H1 (cell line): ENCODE measurements around the gene ACTG2. TPM values are rescaled to one million over a fixed set of nuclear protein-coding genes. Genes with fewer than 3 reads are reported as not detected.

ENCODE experiments used
- CTCF ChIA-PET: fragments of 300-600 bp; sonication (Branson Sonifier 250); formaldehyde crosslinking; loops from one replicate; lab custom pipeline; 2021; ENCODE audit not compliant: partially characterized antibody; lab: Charles Lee
- POLR2A ChIA-PET: fragments of 300-600 bp; sonication (Branson Sonifier 250); formaldehyde crosslinking; loops from one replicate; lab custom pipeline; 2021; ENCODE audit warnings: inconsistent platforms; ENCODE audit not compliant: partially characterized antibody; lab: Charles Lee
- DNase-seq, 2 experiments: peaks; one replicate each; pipeline versions ENCODE4 v3.0.0 to v3.0.0-alpha.2; 2010 to 2022; ENCODE audit warnings: low spot score in 2 of 2, low read depth in 1 of 2, mixed read lengths in 1 of 2
- FAIRE-seq: peaks from 2 replicates; lab custom pipeline; 2011; peaks lifted over from hg19 to GRCh38; lab: Jason Lieb, UNC
- H2AFZ ChIP-seq: 2 replicates; pipeline ENCODE4 v1.8.1; 2012; ENCODE audit warnings: low read length, inconsistent platforms
- H2AK5ac ChIP-seq: 2 replicates; pipeline ENCODE4 v1.6.1; 2013; ENCODE audit warnings: low read depth, low read length
- H2BK120ac ChIP-seq: replicated peaks from 2 replicates; pipeline ENCODE3; 2013; ENCODE audit warnings: low read depth, low read length, inconsistent platforms
- H2BK12ac ChIP-seq: 2 replicates; pipeline ENCODE4 v1.6.1; 2013; ENCODE audit warnings: low read depth, low read length
- H2BK15ac ChIP-seq: 2 replicates; pipeline ENCODE4 v1.6.1; 2013; ENCODE audit warnings: low read length
- H2BK20ac ChIP-seq: 2 replicates; pipeline ENCODE4 v1.6.1; 2013; ENCODE audit warnings: low read length
- H2BK5ac ChIP-seq: 2 replicates; pipeline ENCODE4 v1.6.1; 2013; ENCODE audit warnings: low read depth, low read length
- H3K14ac ChIP-seq: 2 replicates; pipeline ENCODE4 v1.6.1; 2013; ENCODE audit warnings: inconsistent platforms; ENCODE audit not compliant: insufficient read length
- H3K18ac ChIP-seq: 2 replicates; pipeline ENCODE4 v1.6.1; 2013; ENCODE audit warnings: low read length; ENCODE audit errors: extremely low read depth
- H3K23ac ChIP-seq: 2 replicates; pipeline ENCODE4 v1.6.1; 2013; ENCODE audit warnings: inconsistent platforms; ENCODE audit not compliant: insufficient read length
- H3K23me2 ChIP-seq: 2 replicates; pipeline ENCODE4 v1.6.1; 2013; ENCODE audit warnings: low read depth, low read length
- H3K27ac ChIP-seq: 2 replicates; pipeline ENCODE4 v1.6.1; 2011; ENCODE audit warnings: low read depth, low read length, inconsistent platforms
- H3K27me3 ChIP-seq, 4 experiments: replicated peaks in 1 of 4; 1 replicate in 1 of 4; 2 replicates in 3 of 4; pipeline versions ENCODE4 v1.6.1 to v1.8.1; 2011 to 2013; ENCODE audit warnings: low read length in 3 of 4, mild to moderate bottlenecking in 3 of 4, inconsistent platforms in 2 of 4, mixed read lengths in 2 of 4, moderate library complexity in 1 of 4; ENCODE audit not compliant: control insufficient read depth in 3 of 4, insufficient read depth in 3 of 4; ENCODE audit errors: extremely low read depth in 1 of 4
- H3K36me3 ChIP-seq, 4 experiments: 2 replicates each; pipeline versions ENCODE4 v1.6.1 to v1.8.1; 2011 to 2013; ENCODE audit warnings: mild to moderate bottlenecking in 4 of 4, low read length in 3 of 4, moderate library complexity in 2 of 4, control low read depth in 1 of 4, inconsistent platforms in 1 of 4; ENCODE audit not compliant: insufficient read depth in 4 of 4, control insufficient read depth in 2 of 4
- H3K4ac ChIP-seq: replicated peaks from 2 replicates; pipeline ENCODE3; 2013; ENCODE audit warnings: low read length, low read depth, mixed read lengths, inconsistent platforms; ENCODE audit not compliant: insufficient read length
- H3K4me1 ChIP-seq, 4 experiments: replicated peaks in 1 of 4; 1 replicate in 1 of 4; 2 replicates in 3 of 4; pipeline versions ENCODE4 v1.6.1 to v1.8.1; 2011 to 2013; ENCODE audit warnings: low read length in 3 of 4, inconsistent platforms in 2 of 4, mixed read lengths in 1 of 4; ENCODE audit not compliant: insufficient read depth in 4 of 4, control insufficient read depth in 3 of 4
- H3K4me2 ChIP-seq, 2 experiments: 2 replicates each; pipeline versions ENCODE4 v1.6.1 to v1.8.1; 2011 to 2013; ENCODE audit warnings: low read depth in 2 of 2, low read length in 2 of 2, control low read depth in 1 of 2, inconsistent platforms in 1 of 2, mild to moderate bottlenecking in 1 of 2; ENCODE audit not compliant: insufficient read depth in 1 of 2
- H3K4me3 ChIP-seq, 4 experiments: fragments of 200-600, 300-600 bp in 1 of 4; sonication (generic), shearing (Covaris generic), sonication (Bioruptor Twin) in 1 of 4; 2 replicates each; pipeline versions ENCODE4 v1.5.1 to v1.8.1; 2011 to 2016; ENCODE audit warnings: low read length in 4 of 4, low read depth in 3 of 4, control low read depth in 2 of 4, inconsistent platforms in 2 of 4, mild to moderate bottlenecking in 2 of 4, mixed read lengths in 1 of 4, moderate library complexity in 1 of 4; ENCODE audit not compliant: insufficient read depth in 2 of 4; ENCODE audit errors: extremely low read depth in 1 of 4
- H3K56ac ChIP-seq: replicated peaks from 2 replicates; pipeline ENCODE3; 2013; ENCODE audit warnings: low read depth, mild to moderate bottlenecking, mixed read lengths, low read length, inconsistent platforms; ENCODE audit not compliant: insufficient read length
- H3K79me1 ChIP-seq: 2 replicates; pipeline ENCODE4 v1.6.1; 2013; ENCODE audit warnings: low read depth, low read length, control low read depth
- H3K79me2 ChIP-seq, 2 experiments: 2 replicates each; pipeline versions ENCODE4 v1.6.1 to v1.8.1; 2012 to 2013; ENCODE audit warnings: low read length in 2 of 2, mild to moderate bottlenecking in 2 of 2, inconsistent platforms in 1 of 2; ENCODE audit not compliant: insufficient read depth in 2 of 2, control insufficient read depth in 1 of 2
- H3K9ac ChIP-seq, 4 experiments: replicated peaks in 1 of 4; 1 replicate in 1 of 4; 2 replicates in 3 of 4; pipeline versions ENCODE4 v1.6.1 to v1.8.1; 2011 to 2013; ENCODE audit warnings: low read depth in 3 of 4, low read length in 3 of 4, control low read depth in 2 of 4, mild to moderate bottlenecking in 2 of 4, moderate library complexity in 2 of 4, inconsistent platforms in 1 of 4; ENCODE audit errors: extremely low read depth in 1 of 4
- H3K9me3 ChIP-seq, 2 experiments: 2 replicates each; pipeline versions ENCODE4 v1.6.1 to v1.8.1; 2012 to 2013; ENCODE audit warnings: mild to moderate bottlenecking in 2 of 2, moderate library complexity in 2 of 2, control low read depth in 1 of 2, inconsistent platforms in 1 of 2, low read depth in 1 of 2, low read length in 1 of 2, mixed read lengths in 1 of 2; ENCODE audit not compliant: insufficient read depth in 2 of 2
- H4K20me1 ChIP-seq, 2 experiments: replicated peaks in 1 of 2; 2 replicates each; pipeline versions ENCODE3 to v1.8.1; 2011 to 2013; ENCODE audit warnings: inconsistent platforms in 2 of 2, low read length in 2 of 2, mild to moderate bottlenecking in 1 of 2; ENCODE audit not compliant: insufficient read depth in 2 of 2, control insufficient read depth in 1 of 2
- H4K5ac ChIP-seq: 2 replicates; pipeline ENCODE4 v1.6.1; 2013; ENCODE audit warnings: low read length, low read depth, mixed read lengths, inconsistent platforms; ENCODE audit not compliant: insufficient read length
- H4K8ac ChIP-seq: 2 replicates; pipeline ENCODE4 v1.8.0; 2013; ENCODE audit warnings: mild to moderate bottlenecking, moderate library complexity, low read length, inconsistent platforms; ENCODE audit not compliant: insufficient read depth; ENCODE audit errors: extremely low read depth
- H4K91ac ChIP-seq: replicated peaks from 2 replicates; pipeline ENCODE3; 2013; ENCODE audit warnings: low read length, mixed read lengths, inconsistent platforms; ENCODE audit not compliant: insufficient read length
- BACH1 ChIP-seq: IDR thresholded peaks from 2 replicates; pipeline ENCODE4 v1.6.1; 2012; ENCODE audit warnings: low read length, improper control_type of control experiment
- BRCA1 ChIP-seq: IDR thresholded peaks from 2 replicates; pipeline ENCODE4 v1.6.1; 2012; ENCODE audit warnings: low read depth, low read length, improper control_type of control experiment
- CBX8 ChIP-seq: fragments of 300-800, 300-1000 bp; sonication (generic); IDR thresholded peaks from 2 replicates; pipeline ENCODE4 v1.7.1; 2016; ENCODE audit warnings: low read depth, low read length, borderline replicate concordance
- CHD1 ChIP-seq: IDR thresholded peaks from 2 replicates; pipeline ENCODE4 v1.6.1; 2012; ENCODE audit warnings: low read depth, low read length, improper control_type of control experiment
- CHD2 ChIP-seq: IDR thresholded peaks from 2 replicates; pipeline ENCODE4 v1.6.1; 2012; ENCODE audit warnings: low read length, improper control_type of control experiment
- CTBP2 ChIP-seq: IDR thresholded peaks from 2 replicates; pipeline ENCODE4 v1.7.0; 2011; ENCODE audit warnings: borderline replicate concordance, mild to moderate bottlenecking, moderate library complexity, mixed read lengths, low read length; ENCODE audit not compliant: insufficient read depth, insufficient read length
- GABPA ChIP-seq: IDR thresholded peaks from 2 replicates; pipeline ENCODE4 v1.6.1; 2011; ENCODE audit warnings: mild to moderate bottlenecking, low read length, moderate library complexity, borderline replicate concordance; ENCODE audit not compliant: insufficient read depth
- KDM4A ChIP-seq: IDR thresholded peaks from one replicate; pipeline ENCODE4 v1.7.1; 2012; ENCODE audit warnings: low read depth, mild to moderate bottlenecking, moderate library complexity, low read length, inconsistent platforms; ENCODE audit not compliant: severe bottlenecking
- NRF1 ChIP-seq: IDR thresholded peaks from 2 replicates; pipeline ENCODE4 v1.6.1; 2011; ENCODE audit warnings: mild to moderate bottlenecking, low read depth, low read length, improper control_type of control experiment
- POLR2AphosphoS5 ChIP-seq: IDR thresholded peaks from 2 replicates; pipeline ENCODE4 v1.6.1; 2011; ENCODE audit warnings: low read depth, low read length
- RAD21 ChIP-seq, 2 experiments: IDR thresholded peaks in 1 of 2; conservative IDR thresholded peaks in 1 of 2; 2 replicates each; pipeline ENCODE4 v1.6.1; 2011; ENCODE audit warnings: low read depth in 2 of 2, low read length in 2 of 2, improper control_type of control experiment in 1 of 2, inconsistent platforms in 1 of 2, mild to moderate bottlenecking in 1 of 2, moderate library complexity in 1 of 2
- SP2 ChIP-seq: IDR thresholded peaks from 2 replicates; pipeline ENCODE4 v1.6.1; 2012; ENCODE audit warnings: mild to moderate bottlenecking, low read length, inconsistent platforms
- TCF12 ChIP-seq: IDR thresholded peaks from 2 replicates; pipeline ENCODE4 v1.6.1; 2011; ENCODE audit warnings: low read depth, mild to moderate bottlenecking, low read length
- YY1 ChIP-seq: IDR thresholded peaks from 2 replicates; pipeline ENCODE4 v1.6.1; 2011; ENCODE audit warnings: low read depth, mild to moderate bottlenecking, low read length
- whole genome bisulfite sequencing, 2 experiments: shearing (Covaris generic) in 1 of 2; methylation state at CpG; one replicate each; pipeline versions ENCODE4 v1.1.6 to v1.1.7; 2013 to 2015; ENCODE audit warnings: low lambda C conversion rate in 2 of 2, mixed read lengths in 2 of 2, inconsistent platforms in 1 of 2, low coverage in 1 of 2, missing lambda C conversion rate in 1 of 2; ENCODE audit not compliant: insufficient replicate concordance in 2 of 2, insufficient coverage in 1 of 2, insufficient read length in 1 of 2; ENCODE audit errors: extremely low coverage in 1 of 2, missing lambda C conversion rate in 1 of 2; 5-methylcytosine and 5-hydroxymethylcytosine counted together
- polyA plus RNA-seq, 7 experiments: library from polyadenylated mRNA; depleted of rRNA in 3 of 7; stranded (reverse) in 5 of 7; unstranded in 2 of 7; fragments of >200 nt in 5 of 7; fragments of 200-250 nt in 2 of 7; gene quantifications; 1 replicate in 5 of 7; 2 replicates in 1 of 7; 4 replicates in 1 of 7; pipeline versions ENCODE4 v1.2.1 to v1.2.3, GENCODE V29; 2011 to 2013; ENCODE audit warnings: missing spikeins in 2 of 7, mixed read lengths in 2 of 7
- total RNA-seq: library from RNA; stranded (reverse); fragmentation: NEBNext Ultra II Directional; extraction: Animal tissue kit (Norgen Biotek cat#: 25700); gene quantifications from 2 replicates; pipeline ENCODE4 v1.2.1, GENCODE V29; 2021
- TF ChIP-seq, protein P1 (sequence below): IDR thresholded peaks from 2 replicates; pipeline ENCODE4 v1.6.1; 2012; ENCODE audit warnings: inconsistent platforms

Gene ACTG2
- total and polyA plus RNA-seq, 2 of the 8 experiments (the other 6 are each of a cell fraction or from before 2014, with no cell fraction given): 6.2 to 13.7 TPM

DNA sequence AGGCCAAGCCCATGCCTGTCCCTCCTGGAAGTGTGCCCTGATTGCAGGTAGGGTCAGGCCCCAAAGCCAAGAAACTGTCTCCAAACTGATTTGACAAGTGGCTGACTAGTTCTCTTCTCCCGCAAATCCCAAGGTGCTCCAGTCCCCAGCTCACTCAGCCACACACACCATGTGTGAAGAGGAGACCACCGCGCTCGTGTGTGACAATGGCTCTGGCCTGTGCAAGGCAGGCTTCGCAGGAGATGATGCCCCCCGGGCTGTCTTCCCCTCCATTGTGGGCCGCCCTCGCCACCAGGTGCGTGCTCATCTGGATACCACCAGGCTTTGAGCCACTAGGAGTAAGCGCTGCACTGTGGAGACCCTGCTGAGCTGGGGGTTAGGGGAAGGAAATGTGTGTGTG lies 8.3 kb downstream of the ACTG2 start:
- H3K56ac ChIP-seq: no peak overlapping the region
- no peak overlapping the region for H2BK120ac ChIP-seq
- H2BK5ac ChIP-seq: no peak overlapping the region
- no peak for DNase-seq
- no peak overlapping the region for H4K91ac ChIP-seq
- H3K9me3 ChIP-seq: no peaks in the 10 kb centered on the region
- no peak overlapping the region for H3K27ac ChIP-seq
- FAIRE-seq: no peak
- no peak overlapping the region for H2BK12ac ChIP-seq
- no peaks in the 10 kb centered on the region for H3K79me1 ChIP-seq
- no peak overlapping the region for H3K4ac ChIP-seq
- no peak overlapping the region for H3K18ac ChIP-seq
- no peaks in the 10 kb centered on the region for H3K27me3 ChIP-seq
- POLR2A ChIA-PET: no interaction called here
- H3K79me2 ChIP-seq: no peaks in the 10 kb centered on the region
- H3K4me3 ChIP-seq: no peak overlapping the region
- H3K4me2 ChIP-seq: no peak overlapping the region
- H3K9ac ChIP-seq: no peak overlapping the region
- CTCF ChIA-PET: interaction anchor here (1.2 kb wide), 1 partner anchor 9 kb away, joined by 3 read pairs; no protein-coding TSS in a partner anchor
- no peaks in the 10 kb centered on the region for H4K20me1 ChIP-seq
- H3K23me2 ChIP-seq: no peaks in the 10 kb centered on the region; the same call in 1 of the 2 replicates
- whole genome bisulfite sequencing, 2 experiments: 81% methylated on average over 10 of the region's 10 CpGs; no CpG with 5 or more reads in 1 of the 2 experiments
- no peak overlapping the region for H4K5ac ChIP-seq
- H3K23ac ChIP-seq: no peak overlapping the region
- no peaks in the 10 kb centered on the region for H3K4me1 ChIP-seq
- H2BK15ac ChIP-seq: no peak overlapping the region
- H2AK5ac ChIP-seq: no peak overlapping the region
- no peak overlapping the region for H3K14ac ChIP-seq
- no peak overlapping the region for H2BK20ac ChIP-seq
- no peak overlapping the region for H2AFZ ChIP-seq
- no peaks in the 10 kb centered on the region for H3K36me3 ChIP-seq
- H4K8ac ChIP-seq: no peak overlapping the region
- TF ChIP-seq CTBP2 (no peak), GABPA (no peak), BRCA1 (no peak), YY1 (no peak), TCF12 (no peak), NRF1 (no peak), CHD2 (no peak), KDM4A (no peak), SP2 (no peak), CHD1 (no peak), POLR2AphosphoS5 (no peak), BACH1 (no peak), CBX8 (no peak), RAD21 (IDR thresholded peaks at IDR 0.05 in 1 of 2, conservative IDR thresholded peaks at IDR 0.05 in 1 of 2; ENCODE audit: low read depth in 2 of 2, low read length in 2 of 2) (no peak)
- TF ChIP-seq, protein P1, sequence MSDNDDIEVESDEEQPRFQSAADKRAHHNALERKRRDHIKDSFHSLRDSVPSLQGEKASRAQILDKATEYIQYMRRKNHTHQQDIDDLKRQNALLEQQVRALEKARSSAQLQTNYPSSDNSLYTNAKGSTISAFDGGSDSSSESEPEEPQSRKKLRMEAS: no peak
